ENCODE results near the gene RARS1.

RARS1 gene

GRCh38 chr5:168563959-168564358 is 77.7 kb downstream of the RARS1 start:
- no peak for DNase-seq

- no peak for DNase-seq
Measured at GRCh38 chr5:168568738-168569137, 82.5 kb downstream of the RARS1 start.

All from NCI-H1417 (cell line).